Ramos (cell line): ENCODE results near the gene DCPS.
"Not testable (repeated sequence)": the region's sequence is repeated elsewhere in the genome, so short reads cannot be mapped to it uniquely, and the experiment has no call there.

Experiments used
- in situ Hi-C: fragments of 300-500 bp; cut with MboI; formaldehyde crosslinking; loops from one replicate; pipeline ENCODE4 v1.14.3; 2022; ENCODE audit warnings: low sequenced_read_pairs; ENCODE audit not compliant: unreplicated experiment

DCPS gene

DNA sequence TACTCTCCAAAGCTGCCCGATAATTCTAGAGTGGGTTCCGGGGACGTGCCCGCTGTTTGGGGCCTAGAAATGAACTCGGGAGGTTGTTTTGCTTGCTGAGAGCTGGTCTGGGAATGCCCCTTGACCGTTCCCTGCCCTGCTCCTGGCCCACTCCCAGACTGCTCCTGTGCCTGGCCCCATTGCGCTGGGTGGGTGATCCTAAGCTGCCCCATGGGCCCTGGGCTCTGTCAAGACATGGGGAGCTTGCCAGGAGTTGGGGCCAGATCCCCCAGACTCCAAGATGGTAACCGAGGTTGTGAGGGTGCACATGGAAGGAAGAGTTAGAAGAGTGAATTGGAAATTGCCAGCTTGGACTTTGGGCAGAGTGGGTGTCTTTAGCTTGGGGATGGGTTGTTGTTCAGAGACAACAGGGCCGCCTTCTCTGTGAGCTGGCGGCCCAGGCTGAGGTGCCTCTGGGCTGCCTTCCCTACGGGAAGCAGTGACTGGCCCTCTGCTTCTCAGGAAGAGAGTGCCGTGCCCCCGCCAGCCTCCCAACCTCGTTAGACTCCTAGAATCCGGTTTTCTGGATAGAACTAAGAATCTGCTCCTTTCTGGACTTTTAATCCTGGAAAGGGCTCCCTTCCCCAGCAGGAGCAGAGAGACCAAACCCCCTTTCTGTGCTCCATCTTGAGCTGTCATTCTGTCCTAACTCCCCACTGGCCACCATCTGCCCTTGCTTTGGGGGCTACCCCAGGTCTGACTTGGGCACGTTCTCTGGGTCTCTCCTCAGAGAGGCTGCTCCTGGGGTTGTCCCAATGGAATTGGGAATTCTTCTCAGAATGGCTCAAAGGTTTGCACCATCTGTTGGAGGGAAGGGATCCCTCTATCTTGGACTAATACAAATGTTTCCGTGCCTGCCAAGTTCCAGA lies 53.4 kb downstream of the DCPS start:
- in situ Hi-C loops, result no loop called here

DNA sequence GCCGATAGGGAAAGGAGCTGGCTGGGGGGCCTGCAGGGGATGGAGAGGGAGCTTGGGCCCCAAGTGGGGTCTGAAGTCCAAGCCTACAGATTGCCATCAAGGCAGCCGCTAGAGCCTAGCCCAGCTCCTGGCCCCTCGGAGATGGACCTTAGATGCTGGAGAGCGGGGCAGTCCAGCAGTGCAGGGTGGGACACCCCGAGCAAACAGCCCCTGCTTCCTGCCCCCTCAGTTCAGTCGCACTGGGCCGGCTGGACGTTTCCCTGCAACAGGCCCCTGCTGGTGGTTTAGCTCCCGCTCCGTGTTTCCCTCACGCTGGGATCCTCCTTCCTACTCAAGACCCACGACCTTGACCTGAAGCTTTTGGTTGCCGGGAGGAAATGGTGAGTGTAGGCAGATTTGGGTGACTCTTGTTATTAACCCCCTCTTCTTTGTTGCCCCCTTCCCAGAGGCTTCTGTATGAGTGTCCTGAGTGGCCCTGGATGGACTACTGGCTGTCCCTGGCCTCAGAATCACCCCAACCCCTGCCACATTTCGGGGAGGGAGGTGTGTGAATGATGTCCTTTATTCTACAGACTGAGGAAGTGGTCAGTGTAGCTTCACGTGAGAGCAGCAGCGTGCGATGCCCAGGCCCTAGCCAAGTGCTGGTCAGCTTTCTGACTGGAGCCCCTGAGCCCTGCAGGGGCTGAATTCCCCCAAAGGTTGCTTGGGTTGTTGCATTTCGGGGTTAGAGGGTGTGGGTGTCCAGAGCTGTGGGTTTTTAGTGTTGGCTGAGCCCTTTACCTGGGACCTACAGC lies 54.3 kb downstream of the DCPS start:
- in situ Hi-C loops, result no loop called here

DNA sequence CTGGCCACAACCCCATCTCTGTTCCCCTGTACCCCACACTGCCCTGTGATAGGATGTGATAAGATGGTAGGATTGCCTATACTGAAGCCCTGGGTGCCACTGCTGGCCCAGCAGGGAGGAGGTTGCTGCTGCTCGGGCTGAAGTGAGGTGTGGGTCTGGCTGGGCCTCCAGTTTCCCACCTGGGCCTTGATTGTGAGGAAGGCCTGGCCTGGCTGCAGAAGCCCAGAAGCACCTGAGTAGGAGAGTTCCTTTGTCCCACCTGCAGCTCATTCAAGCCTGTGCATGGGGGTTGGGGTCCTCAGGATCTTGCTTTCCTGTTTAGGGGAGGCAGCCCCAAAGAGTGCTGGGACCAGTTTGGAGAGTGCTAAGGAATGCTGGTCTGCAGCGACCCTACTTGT lies 54.9 kb downstream of the DCPS start:
- in situ Hi-C loops, result no loop called here

DNA sequence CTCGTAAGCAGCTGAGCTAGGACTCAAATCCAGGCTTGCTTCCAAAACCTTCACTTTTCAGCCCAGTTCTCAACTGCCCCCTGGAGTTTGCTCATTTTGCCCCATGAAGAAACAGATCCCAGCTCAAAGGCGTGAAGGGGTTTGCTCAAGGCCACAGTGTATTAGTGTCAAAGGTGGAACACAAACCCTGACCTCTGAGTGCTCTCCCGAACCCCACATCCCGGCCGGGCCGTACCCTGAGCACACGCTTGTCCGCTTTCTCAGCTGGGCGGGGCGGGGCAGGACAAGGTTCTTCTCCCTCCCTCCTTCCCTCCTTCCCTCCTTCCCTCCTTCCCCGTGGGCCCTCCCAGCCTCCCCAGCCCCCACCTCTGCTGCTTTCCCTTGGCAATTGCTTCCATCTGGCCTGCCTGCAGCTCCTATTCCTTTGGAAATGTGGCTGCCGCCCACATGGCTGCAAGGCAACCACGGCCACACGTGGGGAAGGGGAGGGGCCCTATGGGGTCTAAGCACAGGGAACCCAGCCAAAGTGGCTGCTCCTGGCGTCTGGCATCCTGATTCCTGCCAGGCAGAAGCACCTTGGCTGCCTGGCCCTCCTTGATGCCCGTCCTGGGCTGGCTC lies 55.7 kb downstream of the DCPS start:
- in situ Hi-C loops, result no loop called here

DNA sequence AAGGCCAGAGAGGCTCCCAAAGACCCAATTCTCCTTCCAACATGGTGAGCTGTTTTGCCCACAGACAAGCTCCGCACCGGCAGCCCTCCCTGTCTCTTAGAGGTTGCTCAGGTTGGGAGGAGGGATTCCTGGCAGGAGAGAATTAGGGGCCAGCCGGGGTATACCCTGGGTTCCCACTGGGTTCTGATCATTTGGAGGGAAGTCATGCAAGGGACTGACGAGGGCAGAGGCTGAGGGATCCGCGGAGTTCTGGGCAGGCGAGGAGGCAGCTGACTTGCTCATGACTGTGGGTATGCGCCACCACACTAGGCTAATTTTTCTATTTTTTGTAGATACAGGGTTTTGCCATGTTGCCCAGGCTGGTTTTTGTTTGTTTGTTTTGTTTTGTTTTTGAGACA lies 56.2 kb downstream of the DCPS start:
- in situ Hi-C loops, result no loop called here

DNA sequence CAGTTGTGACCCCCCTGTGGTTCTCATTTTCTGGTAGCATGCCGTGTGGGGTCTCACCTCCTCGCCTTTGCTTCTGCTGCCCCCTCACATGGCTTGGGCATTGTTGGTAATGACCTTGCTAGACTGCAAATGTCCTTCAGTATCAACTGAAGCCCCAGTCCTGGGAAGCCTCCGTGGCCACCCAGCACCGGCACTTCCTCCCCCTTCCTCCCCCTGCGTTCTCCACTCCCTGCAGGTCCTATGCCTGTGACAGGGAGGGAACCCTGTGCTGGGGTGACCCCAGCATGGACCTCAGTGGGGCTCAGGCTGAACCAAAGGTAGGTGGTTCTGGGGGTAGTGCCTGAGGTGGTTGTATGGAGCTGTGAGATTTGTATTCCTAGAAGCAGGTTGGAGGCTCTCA lies 57.5 kb downstream of the DCPS start:
- in situ Hi-C loops, result no loop called here

DNA sequence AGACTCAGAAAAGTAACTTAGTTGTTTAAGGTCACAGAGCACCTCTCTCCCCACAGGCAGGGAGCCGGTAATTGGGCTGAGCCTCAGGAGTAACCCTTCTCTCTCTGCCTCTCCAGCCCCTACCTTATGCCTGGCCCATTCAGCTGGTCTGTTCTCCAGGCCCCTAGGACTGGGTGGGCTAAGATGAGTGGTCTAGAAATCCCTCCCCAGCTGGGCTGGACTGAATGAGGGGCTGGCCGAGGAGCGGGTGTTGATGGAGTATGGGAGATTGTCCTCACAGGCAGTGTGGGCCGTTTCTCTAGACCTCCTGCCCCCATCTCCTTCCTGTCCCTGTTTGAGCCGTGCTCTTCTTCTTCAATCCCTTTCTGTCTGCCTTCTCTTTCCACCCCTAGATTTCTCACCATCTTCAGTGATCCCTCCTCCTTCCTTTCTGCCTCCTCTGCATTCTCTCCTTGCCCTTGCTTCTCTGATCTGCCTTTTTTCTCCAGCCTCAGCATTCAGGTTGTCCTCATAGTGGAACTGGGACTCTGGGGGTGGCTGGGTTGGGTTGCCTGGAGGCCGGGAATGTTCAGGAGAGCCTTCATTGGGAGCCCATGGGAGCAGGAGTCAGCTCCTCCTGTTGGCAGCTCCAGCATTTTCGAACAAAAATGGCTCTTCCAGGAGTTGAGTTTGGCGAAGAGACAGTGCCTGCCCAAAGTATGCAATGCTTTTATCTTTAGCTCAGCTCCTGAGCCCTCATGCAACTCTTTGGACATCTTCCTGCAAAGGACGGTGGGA lies 59.2 kb downstream of the DCPS start:
- in situ Hi-C loops, result no loop called here

DNA sequence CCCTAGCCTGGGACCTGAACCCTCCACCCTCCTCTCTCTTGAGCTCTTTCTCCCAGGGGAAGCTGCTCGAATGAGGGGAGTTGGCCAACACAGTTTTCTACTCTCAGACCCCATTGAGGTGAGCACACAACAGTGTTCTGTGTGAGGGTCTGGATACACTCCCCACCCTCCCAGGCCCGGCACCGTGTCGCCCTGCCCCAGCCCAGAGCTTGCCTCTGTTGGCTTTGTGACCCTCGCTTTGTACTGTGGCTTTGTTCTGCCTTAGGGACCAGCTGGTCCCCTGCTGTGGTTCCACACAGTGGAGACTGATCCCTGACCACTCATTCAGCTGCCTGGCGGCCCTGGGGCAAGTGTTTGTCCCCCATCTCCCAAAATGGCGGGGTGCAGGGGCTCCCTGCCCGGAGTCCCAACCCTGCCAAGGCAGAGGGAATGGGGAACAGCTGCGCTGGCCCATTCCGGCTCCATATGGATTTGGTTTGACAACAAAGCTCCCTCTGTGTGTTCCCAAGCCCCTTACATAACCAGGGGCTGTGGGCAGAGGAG lies 59.9 kb downstream of the DCPS start:
- in situ Hi-C loops, result no loop called here

DNA sequence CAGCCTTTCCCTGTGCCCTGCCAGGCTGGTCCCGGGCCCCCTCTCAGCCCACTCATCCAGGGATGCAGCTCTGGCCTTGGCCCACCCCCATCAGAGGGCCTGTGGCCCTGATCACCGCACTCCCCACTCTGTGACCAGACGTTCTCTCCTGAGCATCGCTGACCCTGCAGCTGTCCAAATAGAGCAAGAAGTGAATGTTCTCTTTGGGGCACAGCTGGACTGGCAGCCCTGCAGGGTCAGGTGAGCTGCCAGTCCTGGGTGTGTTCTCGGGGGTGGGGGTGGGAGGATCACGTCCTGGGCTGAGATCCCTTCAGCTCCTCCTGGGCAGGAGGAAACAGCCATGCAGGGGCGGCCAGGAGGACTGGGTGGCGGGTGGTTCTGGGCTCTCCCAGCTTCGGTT lies 60.9 kb downstream of the DCPS start:
- in situ Hi-C loops, result not testable (repeated sequence)

DNA sequence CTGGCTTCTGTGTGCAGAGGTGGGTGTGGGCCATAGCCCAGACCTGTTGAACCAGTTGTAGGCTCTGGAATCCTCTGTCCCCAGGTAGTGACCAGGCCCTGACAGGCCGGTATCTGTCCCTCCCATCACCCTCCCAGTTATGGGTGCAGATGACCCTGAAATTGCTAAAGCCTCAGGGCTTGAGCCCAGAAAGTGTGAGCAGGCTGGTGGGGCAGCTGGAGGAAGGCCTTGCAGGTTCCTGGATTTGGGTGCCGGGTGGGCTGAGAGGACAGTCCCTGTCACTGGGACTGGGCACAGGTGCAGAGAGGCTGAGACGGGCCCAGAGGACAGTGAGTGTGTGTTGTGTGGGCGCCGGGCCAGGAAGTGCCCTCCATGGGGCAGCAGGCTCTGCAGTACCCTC lies 61.6 kb downstream of the DCPS start:
- in situ Hi-C loops, result not testable (repeated sequence)

DNA sequence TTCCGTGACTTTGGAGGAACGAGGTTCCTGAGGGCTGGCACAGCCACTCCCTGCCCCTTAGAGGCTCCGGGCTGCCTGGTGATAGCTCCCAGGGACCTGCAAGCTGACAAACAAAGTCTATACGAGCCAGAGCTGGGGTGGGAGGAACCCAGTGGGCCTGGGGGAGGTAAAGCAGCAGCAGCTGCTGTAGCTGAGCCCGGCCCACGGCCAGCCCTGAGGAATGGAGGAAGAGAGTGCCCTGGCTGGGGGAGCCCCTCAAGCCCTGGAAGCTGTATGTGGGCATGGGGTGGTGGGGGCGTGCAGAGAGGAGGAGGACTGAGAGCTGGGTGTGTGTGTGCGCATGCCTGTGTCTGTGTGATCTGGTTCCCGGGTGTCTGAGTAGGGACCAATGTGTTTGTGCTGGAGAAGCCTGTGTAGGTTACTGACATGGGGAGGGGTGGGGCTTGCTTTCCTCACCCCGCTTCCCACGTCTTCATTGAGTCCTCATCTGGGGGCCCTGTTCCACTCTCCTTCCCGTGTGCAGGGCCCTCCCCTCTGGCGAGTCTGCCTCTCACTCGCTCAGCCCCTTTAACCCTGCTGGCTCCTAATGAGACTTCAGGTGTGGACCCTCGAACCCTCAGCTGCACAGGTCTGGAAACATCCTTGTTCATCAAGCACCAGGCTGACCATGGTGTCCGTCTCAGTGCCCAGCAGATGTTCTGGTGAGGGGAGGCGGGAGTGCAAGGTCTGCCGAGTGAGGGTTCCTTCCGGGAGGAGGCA lies 62.4 kb downstream of the DCPS start:
- in situ Hi-C loops, result no loop called here

DNA sequence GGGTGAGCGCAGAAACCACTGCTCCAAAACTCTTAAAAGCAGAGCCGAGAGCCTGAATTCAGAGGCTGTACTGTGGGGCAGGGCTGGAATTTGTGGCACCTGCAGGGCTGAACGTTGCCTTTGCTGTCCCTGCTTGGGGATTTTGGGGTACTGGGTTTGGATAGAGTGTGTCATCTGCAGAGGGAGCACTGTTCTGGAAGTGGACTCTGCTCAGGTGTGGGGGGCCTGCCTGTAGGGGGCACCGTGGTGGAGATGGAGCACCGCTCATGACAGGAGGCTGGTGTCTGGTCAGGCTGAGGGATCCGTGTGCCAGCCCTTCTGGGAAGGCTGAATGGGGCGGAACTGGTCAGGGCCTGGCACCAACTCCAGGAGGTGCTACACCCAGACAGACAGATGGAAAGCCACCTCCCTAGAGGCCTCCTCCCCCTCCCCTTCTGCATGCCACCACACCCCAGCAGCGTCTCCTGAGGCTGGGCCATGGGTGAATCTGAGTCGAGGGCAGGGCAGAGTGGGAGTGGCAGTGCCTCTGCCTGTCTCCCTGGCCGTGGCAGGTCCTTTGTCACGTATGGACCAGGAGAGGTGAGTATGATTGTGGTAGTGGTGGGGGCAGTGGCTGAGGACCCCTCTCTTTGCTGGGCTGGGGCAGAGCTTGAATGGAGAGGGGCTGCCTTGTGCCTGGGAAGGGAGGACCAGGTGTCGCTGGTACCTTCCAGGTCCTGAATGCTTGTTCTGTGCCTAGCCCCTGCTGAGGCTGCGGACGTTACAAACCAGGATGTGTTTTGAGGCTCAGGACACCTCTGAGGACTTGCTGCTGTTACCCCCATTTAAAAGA lies 63.2 kb downstream of the DCPS start:
- in situ Hi-C loops, result not testable (repeated sequence)

DNA sequence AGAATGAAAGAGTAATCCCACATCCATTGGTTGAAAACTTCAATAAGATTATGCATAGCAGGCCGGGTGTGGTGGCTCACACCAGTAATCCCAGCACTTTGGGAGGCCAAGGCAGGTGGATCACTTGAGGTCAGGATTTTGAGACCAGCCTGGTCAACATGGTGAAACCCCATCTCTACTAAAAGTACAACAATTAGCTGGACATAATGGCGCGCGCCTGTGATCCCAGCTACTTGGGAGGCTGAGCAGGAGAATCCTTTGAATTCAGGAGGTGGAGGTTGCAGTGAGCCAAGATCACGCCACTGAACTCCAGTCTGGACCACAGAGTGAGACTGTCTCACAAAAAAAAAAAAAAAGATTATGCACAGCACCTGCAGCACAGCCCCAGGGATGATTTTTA lies 63.9 kb downstream of the DCPS start:
- in situ Hi-C loops, result not testable (repeated sequence)

DNA sequence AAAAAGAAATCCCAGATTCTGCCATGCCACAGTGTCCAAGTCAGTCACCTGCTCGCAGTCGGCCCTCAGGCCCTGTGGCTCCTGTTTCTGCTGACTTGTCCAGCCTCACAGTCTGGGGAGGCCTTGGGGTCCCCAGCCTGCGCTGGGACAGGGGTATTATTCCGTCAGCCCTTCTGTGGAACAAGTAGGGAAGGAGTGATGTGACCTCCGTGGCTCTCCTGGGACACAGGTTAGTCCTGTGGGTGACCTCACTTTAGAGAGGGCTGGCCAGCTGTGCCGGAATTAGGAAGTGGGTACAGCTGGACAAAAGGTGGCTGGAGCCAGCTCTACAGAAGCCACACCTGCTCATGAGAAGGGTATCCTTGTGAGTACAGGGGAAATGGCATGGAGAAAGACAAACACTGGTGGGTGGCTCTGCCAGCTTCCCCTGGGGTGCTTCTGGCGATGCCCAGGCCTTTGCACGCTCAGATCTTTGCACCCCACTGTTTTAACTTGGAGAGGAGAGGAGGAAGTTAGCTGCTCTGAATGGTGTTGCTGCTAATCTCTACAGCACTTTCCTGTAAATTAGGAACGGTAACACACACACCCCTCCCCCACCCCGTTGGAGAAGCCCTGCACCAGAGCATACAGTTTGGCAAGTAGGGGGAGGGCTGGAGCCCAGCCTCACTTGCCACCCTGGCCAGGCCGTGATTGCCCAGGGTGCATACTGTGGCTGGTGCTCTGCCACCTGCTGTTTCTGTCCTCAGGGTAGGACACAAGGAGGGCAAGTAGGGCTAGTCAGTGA lies 64.7 kb downstream of the DCPS start:
- in situ Hi-C loops, result not testable (repeated sequence)

DNA sequence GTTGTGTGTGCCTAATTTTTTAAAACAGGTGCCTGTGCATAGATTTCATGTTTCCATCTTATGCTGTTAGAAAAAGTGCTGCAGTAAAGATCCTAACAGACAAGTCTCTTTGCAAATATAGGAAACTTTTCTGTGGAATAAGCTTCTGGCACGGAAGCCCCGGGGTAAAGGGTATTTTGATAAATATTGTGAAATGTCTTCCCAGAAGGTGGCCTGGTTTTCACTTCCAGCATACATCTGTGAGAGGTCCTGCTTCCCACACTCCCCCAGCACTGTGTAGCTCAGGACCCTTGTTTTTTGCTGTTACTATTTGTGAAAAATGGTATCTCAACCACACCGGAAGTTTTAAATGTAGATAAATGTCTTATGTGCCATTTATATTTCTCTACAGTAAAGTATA lies 66.2 kb downstream of the DCPS start:
- in situ Hi-C loops, result no loop called here

DNA sequence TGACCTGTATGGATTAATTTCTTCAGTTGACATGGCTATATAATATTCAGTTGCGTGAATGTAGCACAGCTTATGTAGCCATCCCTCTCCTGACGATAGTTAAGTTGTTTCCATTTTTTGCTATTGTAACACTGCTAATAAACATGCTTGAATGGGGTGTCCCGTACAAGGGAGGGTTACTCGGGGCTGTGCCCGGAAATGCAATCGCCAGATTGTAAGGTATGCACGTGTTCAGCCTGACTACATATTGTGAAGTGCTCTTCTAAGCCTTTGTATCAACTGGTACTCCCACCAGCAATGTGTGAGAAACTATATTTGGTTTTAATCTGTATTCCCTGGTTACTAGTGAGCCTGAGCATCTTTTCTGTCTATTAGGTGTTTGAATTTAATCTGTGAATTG lies 67.7 kb downstream of the DCPS start:
- in situ Hi-C loops, result no loop called here

DNA sequence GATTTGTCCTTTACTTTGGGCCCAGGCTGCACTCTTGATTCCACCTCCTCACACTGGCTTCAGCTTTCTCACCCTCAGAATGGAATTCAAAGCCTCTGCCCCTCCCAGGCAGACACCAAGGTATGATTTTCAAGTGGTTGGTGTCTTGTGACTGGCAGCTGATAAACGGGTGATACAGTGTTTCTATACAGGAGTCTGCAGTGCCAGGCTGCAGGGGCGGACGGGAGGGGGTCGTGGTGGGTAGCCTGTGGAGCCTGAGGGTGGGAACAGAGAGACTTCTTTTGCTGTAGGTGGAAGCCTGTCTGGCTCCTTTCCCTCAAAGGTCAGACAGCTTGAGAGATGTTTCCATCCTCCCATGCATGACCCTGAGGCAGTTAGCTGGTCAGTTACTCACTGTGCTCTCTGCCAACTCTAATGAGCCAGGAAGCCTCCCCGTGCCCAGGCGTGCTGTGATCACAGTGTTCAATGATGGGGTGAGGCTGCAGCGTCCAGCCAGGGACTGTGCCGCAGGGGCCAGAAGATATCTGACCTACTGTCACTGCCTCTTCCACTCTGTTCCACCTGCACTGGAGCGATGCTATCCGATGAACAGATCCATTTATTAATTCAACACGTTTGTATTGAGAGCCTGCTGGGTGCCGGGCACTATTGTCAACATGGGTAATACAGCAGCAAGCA lies 69.7 kb downstream of the DCPS start:
- in situ Hi-C loops, result not testable (repeated sequence)
